GM19035 (cell line): ENCODE data around the gene TBRG1.

Source experiments
- ATAC-seq: cut with Tn5 transposase; IDR thresholded peaks from one replicate; pipeline ENCODE4 v1.9.1; 2021; ENCODE audit not compliant: unreplicated experiment

Gene TBRG1

GRCh38 chr11:124612567-124613246 lies 10.0 kb upstream of the TBRG1 start:
- no peak for ATAC-seq

DNA sequence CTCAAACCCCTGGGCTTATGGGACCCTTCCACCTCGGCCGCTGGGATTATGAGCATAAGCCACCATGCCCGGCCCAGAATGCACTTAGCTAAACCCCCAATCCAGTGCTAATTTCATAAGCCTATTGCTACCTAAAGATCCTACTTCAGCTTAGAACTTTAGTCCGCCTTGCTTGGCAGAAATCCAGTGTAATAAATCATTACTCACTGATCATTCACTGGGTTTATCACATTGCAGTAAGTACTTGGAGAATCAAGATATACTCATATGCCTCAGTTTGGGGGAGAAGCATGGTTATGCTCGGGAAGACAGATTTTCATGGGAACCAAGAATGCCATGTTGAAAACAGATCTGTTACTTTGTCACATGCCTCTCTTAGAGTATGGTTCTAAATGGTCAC lies 3.8 kb upstream of the TBRG1 start:
- no peak for ATAC-seq

GRCh38 chr11:124623861-124624525 lies 1.3 kb downstream of the TBRG1 start:
- ATAC-seq = no peak

DNA sequence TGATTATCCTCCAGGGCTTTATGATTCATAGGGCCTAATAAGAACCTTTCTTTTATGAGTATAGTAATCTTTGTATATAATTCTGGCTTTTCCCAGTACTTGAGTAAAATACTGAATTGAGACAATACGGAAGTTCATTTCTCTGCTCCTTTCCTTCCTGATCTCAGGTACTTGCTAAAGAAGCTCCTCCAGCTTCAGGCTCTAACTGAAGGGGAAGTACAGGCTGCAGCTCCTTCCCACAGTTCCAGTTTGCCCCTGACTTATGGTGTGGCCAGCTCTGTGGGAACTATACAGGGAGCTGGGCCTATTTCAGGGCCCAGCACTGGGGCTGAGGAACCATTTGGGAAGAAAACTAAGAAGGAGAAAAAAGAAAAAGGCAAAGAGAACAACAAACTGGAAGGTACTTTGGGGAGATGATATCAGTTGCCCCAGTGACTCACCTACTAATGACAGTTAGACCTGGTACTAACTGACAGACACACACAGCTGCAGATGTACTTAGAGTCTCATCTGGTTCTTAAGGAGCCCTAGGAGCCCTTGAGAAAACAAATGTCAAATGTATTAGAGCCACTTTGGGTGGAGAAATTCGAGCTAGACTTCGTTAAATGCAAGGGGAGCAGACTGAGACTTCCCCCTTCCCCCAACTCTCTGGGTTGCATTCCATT lies 3.0 kb downstream of the TBRG1 start:
- no peak for ATAC-seq

DNA sequence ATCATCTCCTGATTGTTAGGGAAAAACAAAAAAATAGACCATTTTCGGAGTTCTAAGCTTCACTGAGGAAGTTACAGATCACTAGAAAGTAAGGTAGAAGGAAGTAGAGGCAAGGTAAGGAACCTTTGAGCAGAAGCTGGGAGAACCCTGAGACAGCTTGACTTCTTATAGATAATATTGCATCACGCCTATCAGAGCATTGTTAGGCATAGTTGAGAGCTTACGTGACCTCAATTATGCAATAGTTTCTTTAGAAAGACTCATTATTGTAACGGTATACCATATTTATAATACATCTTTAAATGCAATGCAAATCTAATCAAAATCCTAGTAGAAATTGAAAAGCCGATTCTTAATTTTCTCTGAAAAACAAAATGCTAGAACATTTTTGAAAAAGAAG lies 4.9 kb downstream of the TBRG1 start:
- no peak for ATAC-seq

GRCh38 chr11:124629961-124630360 lies 7.3 kb downstream of the TBRG1 start:
- no peak for ATAC-seq

DNA sequence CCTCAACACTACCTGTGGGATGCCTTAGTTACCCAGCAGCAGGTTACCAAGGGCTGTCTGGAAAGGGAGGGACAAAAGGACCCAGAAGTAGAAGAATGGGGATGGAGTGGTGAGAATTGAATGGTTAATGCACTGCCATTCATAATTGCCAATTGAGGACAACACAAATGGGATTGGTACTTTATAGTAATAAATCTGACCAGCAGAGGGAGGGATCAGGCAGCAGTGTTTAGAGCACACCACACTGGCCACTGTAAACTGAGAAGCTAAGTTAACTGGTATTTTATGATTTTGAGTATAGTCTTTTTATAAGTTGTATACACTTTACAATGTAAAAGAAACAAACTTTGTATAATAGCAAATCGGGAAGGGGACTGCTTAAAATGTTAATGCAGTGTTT lies 10.7 kb downstream of the TBRG1 start:
- ATAC-seq = no peak

GRCh38 chr11:124635932-124636331 lies 13.3 kb downstream of the TBRG1 start:
- no peak for ATAC-seq

GRCh38 chr11:124638500-124638899 lies 15.8 kb downstream of the TBRG1 start:
- ATAC-seq = no peak

- ATAC-seq = no peak
These were observed 16.5 kb downstream of the TBRG1 start for GRCh38 chr11:124639186-124639585.

GRCh38 chr11:124640666-124641065 lies 18.0 kb downstream of the TBRG1 start:
- ATAC-seq = no peak

DNA sequence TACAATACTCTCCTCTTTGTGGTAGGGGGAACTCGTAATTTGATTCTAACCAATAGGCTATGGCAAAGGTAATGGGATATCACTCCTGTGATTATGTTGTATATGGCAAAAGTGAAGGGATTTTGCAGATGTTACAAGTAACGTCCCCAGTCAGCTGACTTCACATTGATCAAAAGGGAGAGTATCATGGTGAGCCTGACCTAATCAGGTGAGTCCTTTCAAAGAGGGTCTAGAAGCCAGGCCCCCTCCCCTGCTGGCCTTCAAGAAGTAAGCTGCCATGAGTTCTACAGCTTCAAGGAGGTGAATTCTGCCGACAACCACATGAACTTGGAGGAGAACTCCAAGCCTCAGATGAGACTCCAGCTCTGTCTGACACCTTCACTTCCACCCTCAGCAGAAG lies 20.0 kb downstream of the TBRG1 start:
- no peak for ATAC-seq

DNA sequence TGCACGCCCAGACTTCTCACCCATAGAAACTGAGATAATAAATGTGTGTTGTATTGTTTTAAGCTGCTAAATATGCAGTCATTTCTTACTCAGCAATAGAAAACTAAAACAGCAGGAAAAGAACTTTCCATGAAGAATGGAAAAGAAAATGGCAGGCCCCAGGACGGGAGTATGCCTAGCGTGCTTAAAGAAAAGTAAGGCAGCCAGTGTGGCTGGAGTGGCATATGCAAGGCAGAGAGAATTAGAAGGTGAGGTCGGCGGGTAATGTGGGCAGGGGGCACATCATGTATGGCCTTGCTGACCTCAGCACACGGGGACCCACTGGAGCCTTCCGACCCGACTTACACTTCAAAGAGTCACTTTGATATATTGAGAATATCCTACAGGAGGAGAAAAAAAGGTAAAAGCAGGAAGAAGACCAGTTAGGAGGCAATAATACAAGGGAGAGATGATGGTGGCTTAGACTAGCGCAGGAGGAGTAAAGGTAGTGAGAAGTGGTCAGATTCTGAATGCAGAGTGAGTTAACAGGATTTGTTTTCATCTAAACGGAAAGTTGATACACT lies 20.5 kb downstream of the TBRG1 start:
- ATAC-seq = no peak

DNA sequence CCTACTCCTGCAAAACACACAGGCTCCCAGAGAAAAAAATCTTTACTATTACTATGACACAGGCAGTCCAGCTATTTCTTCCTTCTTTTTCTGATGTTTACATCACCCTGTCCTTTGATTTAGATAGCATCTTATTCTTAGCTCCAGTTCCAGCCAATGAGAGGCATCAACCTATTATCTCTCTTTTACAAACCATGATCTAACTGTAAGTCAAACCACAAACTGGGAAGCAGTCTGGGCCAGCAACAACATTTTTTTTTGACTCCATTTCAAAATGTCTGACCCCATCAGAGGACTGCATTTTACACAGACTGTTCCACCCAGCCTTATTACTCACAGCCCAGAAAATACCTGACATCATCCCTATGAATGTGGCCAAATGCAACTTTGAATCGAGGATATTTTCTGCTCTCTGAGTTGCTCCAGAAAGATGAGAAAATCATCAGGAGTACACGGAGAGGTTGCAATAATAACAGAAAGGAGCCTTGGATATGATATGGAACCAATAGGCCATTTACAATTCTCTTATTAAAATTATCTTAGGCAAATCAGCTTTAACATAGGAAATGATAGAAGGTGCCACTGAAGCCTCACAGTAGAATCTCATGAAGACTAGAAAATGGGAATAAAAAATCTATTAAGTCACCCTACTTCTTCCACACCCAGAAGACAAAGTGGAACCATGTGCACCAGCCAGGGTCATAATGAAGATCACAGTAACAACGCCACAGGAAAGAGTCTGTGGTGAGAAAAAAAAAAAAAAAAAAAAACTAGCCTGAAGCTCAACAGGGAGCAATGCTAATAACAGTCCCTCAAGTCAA lies 21.2 kb downstream of the TBRG1 start:
- ATAC-seq = no peak

GRCh38 chr11:124644426-124645280 lies 22.0 kb downstream of the TBRG1 start:
- ATAC-seq = peak; percentile 59

DNA sequence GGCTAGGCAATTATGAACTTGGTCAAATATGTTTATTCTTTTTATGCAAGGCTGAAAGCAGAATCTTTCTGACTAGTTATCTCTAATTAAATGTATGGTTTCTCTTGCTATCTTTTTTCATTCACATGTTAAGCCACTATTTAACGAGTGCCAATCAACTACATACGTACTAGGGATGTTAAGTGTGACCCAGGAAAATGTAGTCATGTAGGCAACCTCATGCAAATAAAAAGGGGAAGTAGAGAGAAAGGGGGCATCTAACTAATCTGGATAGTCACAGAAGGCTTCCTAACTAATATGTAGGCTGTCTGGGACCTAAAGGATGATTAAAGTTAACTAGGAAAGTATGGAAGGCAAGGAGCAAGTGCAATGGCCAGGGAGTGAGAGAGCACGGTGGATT lies 23.5 kb downstream of the TBRG1 start:
- ATAC-seq = no peak

- no peak for ATAC-seq
These were observed 25.9 kb downstream of the TBRG1 start for GRCh38 chr11:124648610-124649009.

DNA sequence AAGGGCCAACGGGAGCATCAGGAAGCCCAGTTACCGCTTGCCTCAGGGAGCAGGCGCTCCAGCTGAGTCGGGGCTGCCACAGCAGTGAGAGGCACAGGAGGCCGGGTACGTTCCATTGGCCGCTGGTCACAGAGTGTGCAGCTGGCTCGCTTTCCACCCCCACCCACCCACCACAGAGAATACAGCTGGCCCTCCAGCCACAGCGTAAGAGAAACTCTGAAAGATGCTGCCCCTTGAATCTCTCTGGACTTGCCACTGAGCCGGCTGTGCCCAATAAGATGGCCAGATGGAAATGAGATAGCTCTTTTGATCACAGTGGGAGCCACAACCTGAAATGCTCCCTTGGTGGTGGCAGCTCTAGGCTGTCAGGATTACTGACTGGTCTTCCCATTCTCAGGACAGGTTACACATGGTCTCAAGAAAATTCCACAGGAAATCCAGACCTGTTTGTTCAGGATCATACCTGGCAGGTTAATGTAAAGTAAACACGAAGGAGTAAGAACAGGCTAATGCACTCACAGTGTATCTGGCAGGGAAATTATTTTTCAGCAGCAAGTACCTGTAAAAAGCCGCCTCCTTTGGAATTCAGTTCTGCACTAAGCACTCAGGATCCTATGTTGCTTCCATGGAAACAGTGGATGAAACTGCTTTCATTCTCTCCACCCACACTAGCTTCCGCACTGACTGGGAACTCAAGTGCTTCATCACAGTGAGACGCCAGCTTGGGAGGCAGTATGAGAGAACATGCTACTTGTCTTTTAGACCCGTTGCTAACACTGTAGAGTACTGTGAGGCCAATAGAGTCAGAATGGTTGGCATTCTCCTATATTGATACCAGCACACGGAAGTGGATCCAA lies 34.3 kb downstream of the TBRG1 start:
- ATAC-seq = no peak

GRCh38 chr11:124657904-124658303 lies 35.2 kb downstream of the TBRG1 start:
- no peak for ATAC-seq
